B cell (primary cell): ENCODE data around the gene PPP2R5E. TPM values are rescaled to one million over a fixed set of nuclear protein-coding genes. Genes with fewer than 3 reads are reported as not detected.

Experiments
- ATAC-seq: fragments of 200-7000 bp; cut with Tn5 transposase; one replicate; pipeline ENCODE4 v1.10.0; 2021; ENCODE audit warnings: low read depth, mild to moderate bottlenecking, moderate number of reproducible peaks, moderate library complexity
- CTCF ChIA-PET: fragments of 350-600 bp; sonication (Branson Sonifier 250); formaldehyde crosslinking; loops from one replicate; lab custom pipeline; 2021; ENCODE audit warnings: antibody characterized with exemption, inconsistent platforms; lab: Charles Lee
- POLR2A ChIA-PET: fragments of 350-600 bp; sonication (Branson Sonifier 250); formaldehyde crosslinking; loops from one replicate; lab custom pipeline; 2021; ENCODE audit warnings: antibody characterized with exemption; lab: Charles Lee
- DNase-seq: peaks from one replicate; pipeline ENCODE4 v3.0.0; 2013
- H2AFZ ChIP-seq: 2 replicates; pipeline ENCODE4 v1.6.1; 2012; ENCODE audit warnings: mild to moderate bottlenecking, low read depth, low read length; ENCODE audit not compliant: insufficient read depth, poor library complexity, severe bottlenecking
- H3K27ac ChIP-seq, 2 donors: 1 replicate in 1 of 2; 2 replicates in 1 of 2; pipeline ENCODE4 v1.5.1; 2012 to 2013; ENCODE audit warnings: low read length in 2 of 2, mild to moderate bottlenecking in 2 of 2, moderate library complexity in 1 of 2
- H3K27me3 ChIP-seq, 4 experiments: fragments of 200-600 bp in 1 of 4; sonication (generic) in 1 of 4; replicated peaks in 1 of 4; 1 replicate in 2 of 4; 2 replicates in 2 of 4; pipeline versions ENCODE4 v1.6.1 to v1.7.0; 2013 to 2016; ENCODE audit warnings: low read length in 3 of 4, mild to moderate bottlenecking in 2 of 4, mixed read lengths in 1 of 4, moderate library complexity in 1 of 4; ENCODE audit not compliant: insufficient read depth in 4 of 4, control insufficient read depth in 3 of 4; ENCODE audit errors: control extremely low read depth in 1 of 4
- H3K36me3 ChIP-seq, 2 experiments: replicated peaks in 1 of 2; 1 replicate in 1 of 2; 2 replicates in 1 of 2; pipeline versions ENCODE4 v1.6.1 to v1.7.1; 2013; ENCODE audit warnings: low read length in 1 of 2; ENCODE audit not compliant: insufficient read depth in 2 of 2, control insufficient read depth in 1 of 2; ENCODE audit errors: control extremely low read depth in 1 of 2, extremely low read depth in 1 of 2
- H3K4me1 ChIP-seq, 2 donors: fragments of 200-600 bp in 1 of 2; sonication (generic) in 1 of 2; 1 replicate in 1 of 2; 2 replicates in 1 of 2; pipeline versions ENCODE4 v1.5.1 to v1.6.1; 2013 to 2017; ENCODE audit warnings: low read length in 2 of 2; ENCODE audit not compliant: control insufficient read depth in 2 of 2, insufficient read depth in 2 of 2
- H3K4me2 ChIP-seq: replicated peaks from 2 replicates; pipeline ENCODE3; 2012; ENCODE audit warnings: mild to moderate bottlenecking, low read depth, low read length; ENCODE audit not compliant: poor library complexity, severe bottlenecking
- H3K4me3 ChIP-seq, 5 experiments: fragments of 200-600 bp in 1 of 5; sonication (generic) in 1 of 5; 1 replicate in 3 of 5; 2 replicates in 2 of 5; pipeline versions ENCODE4 v1.5.1 to v1.7.0; 2011 to 2016; ENCODE audit warnings: low read length in 4 of 5, mild to moderate bottlenecking in 4 of 5, low read depth in 2 of 5, control low read depth in 1 of 5, moderate library complexity in 1 of 5; ENCODE audit not compliant: insufficient read depth in 1 of 5; ENCODE audit errors: control extremely low read depth in 1 of 5, extremely low read depth in 1 of 5
- H3K79me2 ChIP-seq: fragments of 200-600 bp; sonication (generic); one replicate; pipeline ENCODE4 v1.6.0; 2016; ENCODE audit warnings: low read length; ENCODE audit not compliant: control insufficient read depth, insufficient read depth
- H3K9ac ChIP-seq: fragments of 200-600 bp; sonication (generic); 2 replicates; pipeline ENCODE4 v1.6.1; 2017; ENCODE audit warnings: mild to moderate bottlenecking, low read length, moderate library complexity
- H3K9me3 ChIP-seq, 3 donors: one replicate each; pipeline versions ENCODE4 v1.6.1 to v1.7.1; 2013; ENCODE audit warnings: low read length in 2 of 3; ENCODE audit not compliant: control insufficient read depth in 2 of 3, insufficient read depth in 1 of 3; ENCODE audit errors: control extremely low read depth in 1 of 3
- H4K20me1 ChIP-seq: 2 replicates; pipeline ENCODE4 v1.6.0; 2012; ENCODE audit warnings: mild to moderate bottlenecking, low read length; ENCODE audit not compliant: insufficient read depth, control insufficient read depth, poor library complexity, severe bottlenecking
- H3K27ac Mint-ChIP-seq: one replicate; pipeline ENCODE4 v1.8.0; 2021; ENCODE audit warnings: mixed read lengths
- H3K27me3 Mint-ChIP-seq: one replicate; pipeline ENCODE4 v1.8.0; 2021; ENCODE audit warnings: mixed read lengths
- H3K4me1 Mint-ChIP-seq: one replicate; pipeline ENCODE4 v1.8.0; 2021; ENCODE audit warnings: mixed read lengths
- H3K4me3 Mint-ChIP-seq: one replicate; pipeline ENCODE4 v1.8.0; 2021; ENCODE audit warnings: mixed read lengths
- H3K9me3 Mint-ChIP-seq: one replicate; pipeline ENCODE4 v1.8.0; 2022; ENCODE audit warnings: mixed read lengths; ENCODE audit not compliant: insufficient read depth
- CTCF ChIP-seq: fragments of 200-600 bp; IDR thresholded peaks from one replicate; pipeline ENCODE4 v1.8.0; 2022; ENCODE audit warnings: antibody characterized with exemption, mild to moderate bottlenecking
- EZH2 ChIP-seq: IDR thresholded peaks from 2 replicates; pipeline ENCODE4 v1.6.1; 2012; ENCODE audit warnings: borderline replicate concordance, low read depth, mild to moderate bottlenecking, moderate library complexity, low read length; ENCODE audit not compliant: insufficient read depth, poor library complexity, severe bottlenecking
- WGBS: methylation state at CpG from one replicate; pipeline ENCODE4 v1.1.5; 2013; ENCODE audit warnings: missing lambda C conversion rate; ENCODE audit not compliant: insufficient coverage; 5-methylcytosine and 5-hydroxymethylcytosine counted together
- intact Hi-C: fragments of 100-400 bp; cut with micrococcal nuclease; formaldehyde crosslinking; loops from one replicate; pipeline ENCODE4 v1.10.0; 2022
- polyA plus RNA-seq: library from polyadenylated mRNA; depleted of rRNA; stranded (reverse); fragments of >200 nt; gene quantifications from 2 replicates; pipeline ENCODE4 v1.2.3, GENCODE V29; 2012
- total RNA-seq, 2 donors: library from RNA; stranded (reverse); fragments of 120-200 nt in 1 of 2; gene quantifications; 1 replicate in 1 of 2; 2 replicates in 1 of 2; pipeline versions ENCODE4 v1.2.3 to v1.2.4, GENCODE V29; 2013 to 2022

The PPP2R5E gene
- total and polyA plus RNA-seq, 2 donors (not counting 1 experiment from before 2014, with no cell fraction given): 6.3 to 40.6 TPM

GRCh38 chr14:63394432-63394831, 148.7 kb downstream of the PPP2R5E start:
- DNase-seq (no peak), ATAC-seq (no peak)
- CTCF ChIA-PET: interaction anchor here (0.7 kb wide), 1 partner anchor 386 kb away, joined by 3 read pairs; no protein-coding TSS in a partner anchor
- Histone ChIP-seq H2AFZ (no peak overlapping the region), H3K27me3 (no peaks in the 10 kb centered on the region), H3K4me2 (no peak overlapping the region), H3K9me3 (no peaks in the 10 kb centered on the region), H3K27ac (no peak overlapping the region), H3K36me3 (peaks cover 11 to 37% of the 10 kb centered on the region in 2 experiments), H3K79me2 (no peaks in the 10 kb centered on the region), H3K4me3 (no peak overlapping the region), H4K20me1 (no peaks in the 10 kb centered on the region), H3K9ac (no peak overlapping the region), H3K4me1 (no peaks in the 10 kb centered on the region)
- intact Hi-C loops: loop anchor here (5.0 kb wide), 1 partner anchor 908 kb away; no protein-coding TSS in a partner anchor
- no peak overlapping the region for H3K4me3 Mint-ChIP-seq
- no peak overlapping the region for H3K27ac Mint-ChIP-seq
- no peaks in the 10 kb centered on the region for H3K4me1 Mint-ChIP-seq
- TF ChIP-seq CTCF: no peak
- TF ChIP-seq EZH2: no peak
- POLR2A ChIA-PET: no interaction called here
- H3K9me3 Mint-ChIP-seq: no peaks in the 10 kb centered on the region
- no peaks in the 10 kb centered on the region for H3K27me3 Mint-ChIP-seq
- 100% methylated on average over 2 of the region's 2 CpGs for WGBS

- Histone ChIP-seq H3K4me3 (no peak overlapping the region), H3K27ac (no peak overlapping the region), H3K9me3 (no peaks in the 10 kb centered on the region), H3K79me2 (no peaks in the 10 kb centered on the region), H3K4me2 (no peak overlapping the region), H3K4me1 (no peaks in the 10 kb centered on the region), H3K36me3 (peaks cover 9 to 45% of the 10 kb centered on the region in 2 experiments), H3K27me3 (no peaks in the 10 kb centered on the region), H3K9ac (no peak overlapping the region), H4K20me1 (no peaks in the 10 kb centered on the region), H2AFZ (no peak overlapping the region)
- H3K27ac Mint-ChIP-seq: no peak overlapping the region
- no peaks in the 10 kb centered on the region for H3K27me3 Mint-ChIP-seq
- intact Hi-C loops: loop anchor here (5.0 kb wide), 1 partner anchor 909 kb away; no protein-coding TSS in a partner anchor
- no peaks in the 10 kb centered on the region for H3K9me3 Mint-ChIP-seq
- TF ChIP-seq EZH2: no peak
- TF ChIP-seq CTCF: no peak
- DNase-seq (no peak), ATAC-seq (no peak)
- H3K4me3 Mint-ChIP-seq: no peak overlapping the region
- ChIA-PET CTCF (no interaction called here), POLR2A (no interaction called here)
- H3K4me1 Mint-ChIP-seq: no peaks in the 10 kb centered on the region
- WGBS: no CpG with 5 or more reads among the region's 2 CpGs
Observed at GRCh38 chr14:63393012-63393411, 150.2 kb downstream of the PPP2R5E start.
